DMS 273 (cell line): Measurements from ENCODE around the gene WFDC2.
A peak's percentile ranks its signal among the peaks of the same experiment; 100 is the strongest.
"Not testable (repeated sequence)": the region's sequence is repeated elsewhere in the genome, so short reads cannot be mapped to it uniquely, and the experiment has no call there.

Experiments used
- DNase-seq: peaks from one replicate; lab custom pipeline; 2025; ENCODE audit not compliant: unreplicated experiment; lab: John Stamatoyannopoulos, UW

The WFDC2 gene

DNA sequence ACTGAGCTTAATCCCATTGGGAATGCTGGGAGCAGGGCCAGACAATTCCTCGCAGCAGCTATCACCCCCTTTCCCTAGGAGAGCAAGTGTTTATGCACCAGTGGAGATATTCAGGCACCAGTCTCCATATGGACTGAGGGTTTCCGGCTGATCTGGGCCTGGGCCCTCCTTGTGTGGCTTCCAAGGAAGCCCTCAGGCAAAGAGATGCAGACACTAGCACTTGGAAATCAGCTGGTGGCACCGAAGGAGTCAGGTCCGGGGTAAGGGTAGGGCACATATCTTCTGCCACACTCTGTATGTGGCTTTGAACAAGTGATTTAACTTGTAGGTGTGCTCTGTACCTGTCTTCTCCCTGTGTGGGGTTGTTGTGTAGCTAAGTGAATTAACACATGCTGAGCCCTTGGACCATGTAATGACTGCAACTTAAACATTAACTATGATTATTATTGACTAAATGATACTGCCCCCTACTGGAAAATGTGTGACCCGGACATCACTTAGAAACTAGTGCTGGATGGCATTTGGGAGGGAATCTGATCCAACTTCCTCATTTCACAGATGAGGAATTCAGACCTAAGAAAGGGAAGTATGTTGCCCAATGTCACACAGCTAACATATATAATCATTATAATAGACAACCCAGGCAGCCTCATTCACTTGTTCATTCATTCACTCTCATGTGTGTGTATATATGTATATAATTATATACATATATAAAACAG lies 19.3 kb upstream of the WFDC2 start:
- DNase-seq, result peak; percentile 75

GRCh38 chr20:45452238-45452637 lies 17.3 kb upstream of the WFDC2 start:
- no peak for DNase-seq

GRCh38 chr20:45452772-45453691 lies 16.5 kb upstream of the WFDC2 start:
- DNase-seq, result no peak

- peak; percentile 64 for DNase-seq
Observed at GRCh38 chr20:45456632-45457031, 12.9 kb upstream of the WFDC2 start.

GRCh38 chr20:45459606-45460005 lies 9.9 kb upstream of the WFDC2 start:
- peak; percentile 19 for DNase-seq

GRCh38 chr20:45461225-45461624 lies 8.3 kb upstream of the WFDC2 start:
- no peak for DNase-seq

- DNase-seq, result no peak
Observed at GRCh38 chr20:45462711-45463509, 6.6 kb upstream of the WFDC2 start.

DNA sequence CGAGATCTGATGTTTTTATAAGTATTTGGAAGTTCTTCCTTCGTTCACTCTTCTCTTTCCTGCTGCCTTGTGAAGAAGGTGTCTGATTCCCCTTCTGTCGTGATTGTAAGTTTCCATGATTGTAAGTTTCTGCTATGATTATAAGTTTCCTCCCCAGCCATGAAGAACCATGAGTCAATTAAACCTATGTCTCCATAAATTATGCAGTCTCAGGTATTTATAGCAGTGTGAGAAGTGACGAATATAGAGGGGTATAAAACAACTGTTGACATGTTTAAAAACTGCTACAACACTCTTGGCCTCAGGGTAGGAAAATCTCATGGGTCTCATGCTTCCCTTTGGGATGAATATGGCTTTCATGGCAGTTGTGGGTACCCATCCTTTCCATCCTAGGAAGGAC lies 5.8 kb upstream of the WFDC2 start:
- no peak for DNase-seq

- DNase-seq, result no peak
Observed at GRCh38 chr20:45465491-45466266, 3.9 kb upstream of the WFDC2 start.

DNA sequence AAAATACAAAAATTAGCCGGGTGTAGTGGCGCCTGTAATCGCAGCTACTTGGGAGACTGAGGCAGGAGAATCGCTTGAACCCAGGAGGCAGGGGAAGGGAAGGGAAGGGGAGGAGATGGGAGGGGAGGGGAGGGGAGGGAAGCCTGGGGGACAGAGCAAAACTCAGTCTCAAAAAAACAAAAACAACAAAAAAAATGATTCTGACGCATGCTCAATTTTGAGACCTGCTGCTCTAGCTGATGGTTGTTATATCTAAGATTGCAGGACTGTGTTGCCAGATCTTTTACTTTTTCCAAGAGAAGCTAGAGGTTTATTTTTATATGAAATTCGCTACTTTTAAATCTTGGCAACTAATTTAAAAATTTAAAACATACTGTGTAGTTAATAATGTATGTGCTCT lies 2.4 kb upstream of the WFDC2 start:
- no peak for DNase-seq

GRCh38 chr20:45467861-45468260 lies 1.7 kb upstream of the WFDC2 start:
- peak; percentile 11 for DNase-seq

GRCh38 chr20:45470262-45470931 lies 844 bp downstream of the WFDC2 start:
- DNase-seq, result peak; percentile 52

- peak; percentile 38 for DNase-seq
Observed at GRCh38 chr20:45470937-45471336, 1.4 kb downstream of the WFDC2 start.

DNA sequence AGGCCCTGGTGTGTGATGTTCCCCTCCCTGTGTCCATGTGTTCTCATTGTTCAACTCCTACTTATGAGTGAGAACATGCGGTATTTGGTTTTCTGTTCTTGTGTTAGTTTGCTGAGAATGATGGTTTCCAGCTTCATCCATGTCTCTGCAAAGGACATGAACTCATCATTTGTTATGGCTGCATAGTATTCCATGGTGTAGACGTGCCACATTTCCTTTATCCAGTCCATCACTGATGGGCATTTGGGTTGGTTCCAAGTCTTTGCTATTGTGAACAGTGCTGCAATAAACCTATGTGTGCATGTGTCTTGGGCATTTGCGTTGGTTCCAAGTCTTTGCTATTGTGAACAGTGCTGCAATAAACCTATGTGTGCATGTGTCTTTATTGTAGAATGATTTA lies 2.7 kb downstream of the WFDC2 start:
- not testable (repeated sequence) for DNase-seq

GRCh38 chr20:45477530-45478148 lies 8.1 kb downstream of the WFDC2 start:
- not testable (repeated sequence) for DNase-seq

DNA sequence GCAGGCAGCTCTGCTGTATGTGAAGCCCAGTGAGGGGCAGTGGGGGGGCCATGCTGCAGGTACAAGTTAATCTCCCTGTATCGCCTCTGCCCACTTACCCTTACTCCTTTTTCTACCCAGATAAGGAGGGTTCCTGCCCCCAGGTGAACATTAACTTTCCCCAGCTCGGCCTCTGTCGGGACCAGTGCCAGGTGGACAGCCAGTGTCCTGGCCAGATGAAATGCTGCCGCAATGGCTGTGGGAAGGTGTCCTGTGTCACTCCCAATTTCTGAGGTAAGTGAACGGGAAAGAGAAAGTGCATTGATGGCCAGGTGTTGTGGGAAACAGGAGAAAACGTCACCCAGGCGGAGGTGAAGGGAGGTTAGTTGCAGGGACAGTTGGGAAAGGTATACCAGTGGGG lies 10.3 kb downstream of the WFDC2 start:
- DNase-seq, result no peak

DNA sequence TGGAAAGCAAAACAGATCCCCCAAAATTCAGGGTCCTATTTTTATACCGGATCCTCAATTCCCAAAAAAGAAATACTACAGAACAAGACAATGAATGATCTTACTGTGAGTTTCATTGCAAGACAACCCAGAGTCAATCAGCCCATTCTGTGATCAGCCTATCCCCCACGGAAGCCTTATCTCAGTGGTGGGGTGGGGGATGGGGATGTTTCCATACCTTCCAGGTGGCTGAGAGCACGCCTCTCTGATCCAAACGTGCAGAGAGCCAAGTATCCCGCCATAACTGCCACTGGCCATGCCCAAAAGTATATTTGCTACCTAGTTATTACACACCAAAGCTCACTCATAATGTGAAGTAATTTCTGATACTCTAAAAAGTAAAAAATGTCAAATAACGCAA lies 15.1 kb downstream of the WFDC2 start:
- DNase-seq, result no peak

- no peak for DNase-seq
Observed at GRCh38 chr20:45485388-45485787, 15.8 kb downstream of the WFDC2 start.

- DNase-seq, result peak; percentile 24
Observed at GRCh38 chr20:45487231-45487635, 17.7 kb downstream of the WFDC2 start.

- DNase-seq, result no peak
Observed at GRCh38 chr20:45489083-45489531, 19.6 kb downstream of the WFDC2 start.
